Heart left ventricle (tissue), 16 donors: Measurements from ENCODE around the gene ADIPOQ. TPM values are rescaled to one million over a fixed set of nuclear protein-coding genes. Genes with fewer than 3 reads are reported as not detected.

Source experiments
- ATAC-seq, 4 donors: fragments of 200-7000 bp; cut with Tn5 transposase; one replicate each; pipeline ENCODE4 v1.9.1; 2020 to 2022; ENCODE audit warnings: moderate library complexity in 4 of 4, mild to moderate bottlenecking in 3 of 4, moderate number of reproducible peaks in 1 of 4
- DNase-seq, 5 donors: peaks; one replicate each; pipeline ENCODE4 v3.0.0-alpha.2; 2020
- H3K27ac ChIP-seq, 12 donors: fragments of 200-600 bp; sonication (generic) in 4 of 12; one replicate each; pipeline versions ENCODE4 v1.5.0 to v1.8.0; 2016 to 2022; ENCODE audit warnings: mild to moderate bottlenecking in 2 of 12
- H3K27me3 ChIP-seq, 9 donors: fragments of 200-600 bp; sonication (generic) in 2 of 9; one replicate each; pipeline versions ENCODE4 v1.5.1 to v1.8.0; 2016 to 2022; ENCODE audit warnings: mild to moderate bottlenecking in 3 of 9
- H3K36me3 ChIP-seq, 9 donors: fragments of 200-600 bp; sonication (generic) in 2 of 9; one replicate each; pipeline versions ENCODE4 v1.5.0 to v1.8.0; 2018 to 2022; ENCODE audit warnings: mild to moderate bottlenecking in 2 of 9
- H3K4me1 ChIP-seq, 12 donors: fragments of 200-600 bp; sonication (generic) in 4 of 12; one replicate each; pipeline versions ENCODE4 v1.5.0 to v1.8.0; 2016 to 2022; ENCODE audit warnings: mild to moderate bottlenecking in 3 of 12
- H3K4me3 ChIP-seq, 12 donors: fragments of 200-600 bp; sonication (generic) in 4 of 12; one replicate each; pipeline versions ENCODE4 v1.5.0 to v1.8.0; 2017 to 2022; ENCODE audit warnings: mild to moderate bottlenecking in 9 of 12, moderate library complexity in 4 of 12
- H3K9me3 ChIP-seq, 12 donors: fragments of 200-600 bp; sonication (generic) in 4 of 12; one replicate each; pipeline versions ENCODE4 v1.5.0 to v1.8.0; 2016 to 2022; ENCODE audit warnings: mild to moderate bottlenecking in 1 of 12
- POLR2A ChIP-seq, 2 donors: fragments of 450-650 bp; IDR thresholded peaks; one replicate each; pipeline ENCODE4 v1.6.1; 2017; ENCODE audit warnings: antibody characterized with exemption in 2 of 2, mild to moderate bottlenecking in 2 of 2, moderate library complexity in 2 of 2
- WGBS, 4 donors: extraction: QIAGEN DNeasy Blood & Tissue Kit in 2 of 4; methylation state at CpG; one replicate each; pipeline versions ENCODE4 v1.1.5 to v1.1.7; 2013 to 2018; 5-methylcytosine and 5-hydroxymethylcytosine counted together
- intact Hi-C, 10 donors: fragments of 100-400 bp; cut with DNase I; formaldehyde crosslinking; loops; one replicate each; pipeline versions ENCODE4 v1.11.1 to v1.14.2; 2022
- polyA plus RNA-seq, 2 donors: library from polyadenylated mRNA; stranded (reverse); fragments of 200-250 nt; gene quantifications; one replicate each; pipeline ENCODE4 v1.2.3, GENCODE V29; 2013
- total RNA-seq, 9 donors: library from RNA; depleted of rRNA in 2 of 9; stranded (reverse); fragments of >200 nt in 2 of 9; fragmentation: NEBNext Ultra II Directional in 3 of 9; extraction: Animal tissue kit (Norgen Biotek cat#: 25700) in 3 of 9; gene quantifications; one replicate each; pipeline versions ENCODE4 v1.1.0 to v1.2.4, GENCODE V29; 2016 to 2023
- TF ChIP-seq, protein P1 (sequence below), 12 donors: fragments of 200-600 bp; sonication (generic) in 4 of 12; IDR thresholded peaks; one replicate each; pipeline versions ENCODE4 v1.5.0 to v1.8.0; 2018 to 2022; ENCODE audit warnings: antibody characterized with exemption in 12 of 12, mild to moderate bottlenecking in 5 of 12
- donor health status: ischemic (EF 13 %, LVEDD 7.1; RV severe dilation, severe dysfunction).
- donor health status: healthy with polysubstance abuse.
- donor health status: DM: no; HTN: yes; CAD: no.
- donor health status: DM: no; HTN: no; CAD: no.
- donor health status: ischemic (EF 25% LVEDD 6.9; RV normal size, moderate dysfunction).
- donor health status: ischemic (EF 25% LVEDD 5.7; RV mildly dilated, moderate dysfunction).
- donor health status: healthy.
- donor health status: DM: yes; HTN: yes; CAD: no.
- donor health status: ischemic (EF 35%, LVEDD 5.7; RV mildly dilated, moderate dysfunction).
- donor health status: nonischemic (EF 11% LVEDD 7.7; RV severe dilation, severe dysfunction).
- donor health status: DM: yes; HTN: yes; CAD: no.
- donor health status: PGD.
- donor health status: ischemic (EF 29% LVEDD 5.4; RV normal size, mild dysfunction).
- donor health status: nonischemic (EF 23%, LVEDD 6.1; RV moderate dilation, normal function).

The ADIPOQ gene
- total and polyA plus RNA-seq, 11 donors: 0.12 to 113 (median 1.8) TPM

DNA sequence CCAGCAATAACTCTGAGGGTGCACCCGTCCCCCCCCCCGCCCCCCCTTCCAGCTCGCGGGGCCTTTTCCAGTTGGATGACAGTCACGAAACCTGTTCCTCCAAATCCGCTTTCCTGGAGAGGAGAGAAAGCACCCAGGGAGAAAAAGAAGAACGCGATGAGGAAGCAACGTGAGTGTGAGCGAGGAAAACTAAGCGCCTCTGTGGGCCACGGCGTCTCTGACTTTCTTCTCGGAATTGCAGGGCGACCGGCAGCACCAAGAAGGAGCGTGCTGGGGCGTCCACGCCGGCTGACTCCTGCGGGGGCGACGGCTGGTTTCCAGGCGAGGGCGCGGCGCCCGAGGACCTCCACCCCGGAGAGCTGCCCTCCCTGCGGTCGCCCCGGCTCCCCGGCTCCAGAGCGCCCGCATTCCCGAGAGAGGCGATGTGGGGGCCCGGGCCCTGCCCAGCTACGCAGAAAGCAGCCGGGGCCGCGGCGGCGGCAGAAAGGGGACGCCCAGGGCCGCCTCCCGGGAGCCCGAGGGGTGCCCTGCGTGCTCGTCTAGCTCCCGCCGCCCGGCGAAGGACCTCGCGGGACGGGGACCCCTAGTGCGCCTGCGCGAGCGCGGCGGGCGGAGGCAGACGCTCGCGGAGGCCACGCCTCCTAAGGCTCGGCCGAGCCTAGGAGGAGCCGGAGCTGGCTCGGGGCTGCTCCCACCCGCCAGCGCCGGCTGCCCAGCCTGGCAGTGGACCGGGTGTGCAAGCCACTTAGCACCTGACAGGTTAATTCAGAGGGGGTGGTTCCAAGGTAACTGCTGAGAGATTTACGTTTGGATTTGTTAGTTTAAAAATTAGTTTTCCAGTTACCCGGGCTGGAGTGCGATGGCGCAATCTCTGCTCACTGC is 15.3 kb upstream of the ADIPOQ start:
- Histone ChIP-seq H3K9me3 (no peaks in the 10 kb centered on the region), H3K27ac (peak overlapping the region in 5 of 12 donors; percentile 46 to 65 (median 60)), H3K4me3 (peak overlapping the region; percentile 47 to 88 (median 63)), H3K36me3 (no peaks in the 10 kb centered on the region), H3K27me3 (peaks cover 10 to 67% (median 42%) of the 10 kb centered on the region in 9 donors), H3K4me1 (peaks cover 0 to 24% (median 11%) of the 10 kb centered on the region in 12 donors)
- peak; percentile 79 to 92 (median 84) for DNase-seq
- TF ChIP-seq, protein P1, sequence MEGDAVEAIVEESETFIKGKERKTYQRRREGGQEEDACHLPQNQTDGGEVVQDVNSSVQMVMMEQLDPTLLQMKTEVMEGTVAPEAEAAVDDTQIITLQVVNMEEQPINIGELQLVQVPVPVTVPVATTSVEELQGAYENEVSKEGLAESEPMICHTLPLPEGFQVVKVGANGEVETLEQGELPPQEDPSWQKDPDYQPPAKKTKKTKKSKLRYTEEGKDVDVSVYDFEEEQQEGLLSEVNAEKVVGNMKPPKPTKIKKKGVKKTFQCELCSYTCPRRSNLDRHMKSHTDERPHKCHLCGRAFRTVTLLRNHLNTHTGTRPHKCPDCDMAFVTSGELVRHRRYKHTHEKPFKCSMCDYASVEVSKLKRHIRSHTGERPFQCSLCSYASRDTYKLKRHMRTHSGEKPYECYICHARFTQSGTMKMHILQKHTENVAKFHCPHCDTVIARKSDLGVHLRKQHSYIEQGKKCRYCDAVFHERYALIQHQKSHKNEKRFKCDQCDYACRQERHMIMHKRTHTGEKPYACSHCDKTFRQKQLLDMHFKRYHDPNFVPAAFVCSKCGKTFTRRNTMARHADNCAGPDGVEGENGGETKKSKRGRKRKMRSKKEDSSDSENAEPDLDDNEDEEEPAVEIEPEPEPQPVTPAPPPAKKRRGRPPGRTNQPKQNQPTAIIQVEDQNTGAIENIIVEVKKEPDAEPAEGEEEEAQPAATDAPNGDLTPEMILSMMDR (IDR thresholded peaks at IDR 0.05): no peak
- peak; percentile 8 to 71 for TF ChIP-seq POLR2A (IDR thresholded peaks at IDR 0.05)
- ATAC-seq: peak; percentile 77 to 97 (median 94)
- WGBS, 4 donors: 2 to 16% (median 3%) methylated on average over 14 to 80 of the region's 80 CpGs
- intact Hi-C loops: no loop called here

DNA sequence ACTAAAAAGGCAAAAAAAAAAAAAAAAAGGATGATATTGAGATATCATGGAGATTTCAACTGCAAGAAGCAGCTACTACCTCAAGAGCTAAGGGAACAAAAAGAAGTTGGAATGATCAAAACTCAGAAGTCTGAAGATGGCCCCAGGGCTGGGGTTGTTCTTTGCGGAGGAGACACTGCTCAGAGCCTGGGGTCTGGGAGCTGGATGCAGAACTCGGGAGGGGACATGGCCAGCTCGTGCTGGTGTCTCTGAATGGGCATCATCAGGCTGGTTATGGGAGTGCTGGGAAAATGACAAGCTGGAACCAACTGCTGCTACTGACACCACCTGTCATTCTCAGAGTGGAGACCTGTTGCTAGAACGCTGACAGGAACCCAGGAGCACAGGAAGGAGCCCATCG is 14.2 kb upstream of the ADIPOQ start:
- Histone ChIP-seq H3K4me3 (no peak overlapping the region), H3K27me3 (peaks cover 10 to 75% (median 42%) of the 10 kb centered on the region in 9 donors), H3K36me3 (no peaks in the 10 kb centered on the region), H3K9me3 (no peaks in the 10 kb centered on the region), H3K27ac (no peak overlapping the region), H3K4me1 (peaks cover 0 to 29% (median 11%) of the 10 kb centered on the region in 12 donors)
- TF ChIP-seq, protein P1 (IDR thresholded peaks at IDR 0.05): no peak
- TF ChIP-seq POLR2A (IDR thresholded peaks at IDR 0.05): no peak
- DNase-seq (no peak), ATAC-seq (no peak)
- intact Hi-C loops: no loop called here
- 17 to 32% (median 26%) methylated on average over 3 to 5 of the region's 5 CpGs for WGBS, 4 donors

DNA sequence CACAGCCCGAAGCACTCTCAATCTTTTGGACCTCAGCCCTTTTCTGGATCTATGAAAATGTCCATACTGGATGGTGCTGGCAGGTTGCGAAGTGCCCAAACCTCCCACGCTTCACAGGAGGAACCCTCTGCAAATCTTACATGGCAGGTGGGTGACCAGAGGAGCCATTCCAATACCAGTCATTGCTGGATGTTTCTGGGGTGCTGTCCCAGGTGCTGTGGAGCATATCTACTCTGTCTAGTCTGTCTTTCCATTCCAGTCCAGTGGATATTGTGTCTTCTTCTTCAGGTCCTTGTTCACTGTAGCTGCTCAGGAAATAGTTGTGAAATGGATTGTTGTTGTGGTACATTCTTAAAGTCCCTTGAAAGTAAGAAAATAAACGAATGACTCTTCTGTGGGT is 10.7 kb upstream of the ADIPOQ start:
- no peak overlapping the region for H3K27ac ChIP-seq
- peaks cover 10 to 59% (median 35%) of the 10 kb centered on the region in 9 donors for H3K27me3 ChIP-seq
- WGBS, 4 donors: 60 to 85% (median 71%) methylated on average over 4 of the region's 4 CpGs
- DNase-seq (no peak), ATAC-seq (no peak)
- H3K4me3 ChIP-seq: no peak overlapping the region
- no peaks in the 10 kb centered on the region for H3K36me3 ChIP-seq
- TF ChIP-seq, protein P1 (IDR thresholded peaks at IDR 0.05): no peak
- no peak for TF ChIP-seq POLR2A (IDR thresholded peaks at IDR 0.05)
- peaks cover 0 to 13% (median 4%) of the 10 kb centered on the region in 12 donors for H3K4me1 ChIP-seq
- intact Hi-C loops: no loop called here
- H3K9me3 ChIP-seq: no peaks in the 10 kb centered on the region

DNA sequence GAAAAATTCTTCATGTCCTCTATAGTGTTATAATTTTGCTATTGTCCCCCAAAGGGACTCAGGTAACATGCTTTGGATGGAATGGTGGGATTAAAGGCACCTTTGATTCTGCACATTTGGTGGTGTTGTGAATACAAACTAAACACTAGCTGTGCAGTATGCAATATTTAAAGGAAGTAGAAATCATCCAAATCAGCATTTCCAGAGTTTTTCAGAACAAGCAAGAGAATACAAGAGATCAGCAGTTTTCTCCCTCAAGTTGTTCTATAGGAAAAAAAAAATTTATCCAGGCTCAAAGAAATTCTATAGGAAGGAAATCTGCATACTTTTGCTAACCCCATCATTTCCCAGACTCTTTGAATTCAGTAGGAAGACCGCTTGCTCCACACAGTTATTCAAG is 10.2 kb upstream of the ADIPOQ start:
- no peak for TF ChIP-seq POLR2A (IDR thresholded peaks at IDR 0.05)
- H3K27ac ChIP-seq: peak overlapping the region in 1 of 12 donors; percentile 5
- H3K4me3 ChIP-seq: no peak overlapping the region
- WGBS, 4 donors: 79 to 89% (median 86%) methylated on average over 1 of the region's 1 CpG
- DNase-seq (no peak), ATAC-seq (no peak)
- no peaks in the 10 kb centered on the region for H3K9me3 ChIP-seq
- H3K36me3 ChIP-seq: no peaks in the 10 kb centered on the region
- intact Hi-C loops: no loop called here
- H3K27me3 ChIP-seq: peaks cover 10 to 59% (median 35%) of the 10 kb centered on the region in 9 donors
- H3K4me1 ChIP-seq: peaks cover 0 to 13% (median 4%) of the 10 kb centered on the region in 12 donors
